Stimulated activated naive CD4-positive, alpha-beta T cell (primary cell): ENCODE data around the gene PDS5A.
"Not testable (repeated sequence)": the region's sequence is repeated elsewhere in the genome, so short reads cannot be mapped to it uniquely, and the experiment has no call there.

Experiments used
- DNase-seq, 6 experiments: peaks; one replicate each; lab custom pipeline; 2025; lab: John Stamatoyannopoulos, UW

Gene PDS5A

GRCh38 chr4:39961311-39961877, 16.3 kb downstream of the PDS5A start:
- DNase-seq = no peak

GRCh38 chr4:39950861-39951481, 26.7 kb downstream of the PDS5A start:
- no peak for DNase-seq

GRCh38 chr4:39947963-39948362, 29.7 kb downstream of the PDS5A start:
- no peak for DNase-seq

GRCh38 chr4:39947417-39947816, 30.3 kb downstream of the PDS5A start:
- no peak for DNase-seq

GRCh38 chr4:39944245-39944644, 33.5 kb downstream of the PDS5A start:
- not testable (repeated sequence) for DNase-seq

GRCh38 chr4:39942507-39942906, 35.2 kb downstream of the PDS5A start:
- DNase-seq = no peak

- no peak for DNase-seq
Measured at GRCh38 chr4:39941682-39942217, 36.0 kb downstream of the PDS5A start.

- DNase-seq = no peak
Measured at GRCh38 chr4:39937683-39938268, 39.9 kb downstream of the PDS5A start.

GRCh38 chr4:39936565-39937418, 40.9 kb downstream of the PDS5A start:
- DNase-seq = no peak

GRCh38 chr4:39933671-39934590, 43.8 kb downstream of the PDS5A start:
- DNase-seq = no peak

- DNase-seq = no peak
Measured at GRCh38 chr4:39932776-39933402, 44.8 kb downstream of the PDS5A start.

- no peak for DNase-seq
Measured at GRCh38 chr4:39931441-39931901, 46.2 kb downstream of the PDS5A start.

- no peak for DNase-seq
Measured at GRCh38 chr4:39928538-39928937, 49.2 kb downstream of the PDS5A start.

- no peak for DNase-seq
Measured at GRCh38 chr4:39924014-39924413, 53.7 kb downstream of the PDS5A start.

GRCh38 chr4:39922399-39922798, 55.3 kb downstream of the PDS5A start:
- no peak for DNase-seq

- DNase-seq = no peak
Measured at GRCh38 chr4:39913471-39913870, 64.2 kb downstream of the PDS5A start.

GRCh38 chr4:39910064-39910463, 67.6 kb downstream of the PDS5A start:
- no peak for DNase-seq

GRCh38 chr4:39908284-39908683, 69.4 kb downstream of the PDS5A start:
- no peak for DNase-seq

GRCh38 chr4:39905656-39906055, 72.1 kb downstream of the PDS5A start:
- DNase-seq = no peak

- not testable (repeated sequence) for DNase-seq
Measured at GRCh38 chr4:39905019-39905418, 72.7 kb downstream of the PDS5A start.

GRCh38 chr4:39900966-39901365, 76.7 kb downstream of the PDS5A start:
- no peak for DNase-seq
